HFF-Myc (cell line): Measurements from ENCODE around the gene CATSPER1.
A peak's percentile ranks its signal among the peaks of the same experiment; 100 is the strongest.
"Not testable (repeated sequence)": the region's sequence is repeated elsewhere in the genome, so short reads cannot be mapped to it uniquely, and the experiment has no call there.

ENCODE experiments used
- DNase-seq: peaks from one replicate; pipeline ENCODE4 v3.0.0-alpha.2; 2011; ENCODE audit warnings: low read depth; ENCODE audit errors: extremely low read depth
- H3K4me3 ChIP-seq: replicated peaks from 2 replicates; pipeline ENCODE4 v1.5.1; 2011; ENCODE audit warnings: low read depth, mild to moderate bottlenecking, control low read depth, low read length
- CTCF ChIP-seq: IDR thresholded peaks from 2 replicates; pipeline ENCODE4 v1.5.1; 2012; ENCODE audit warnings: mild to moderate bottlenecking, low read depth, low read length, control low read depth; ENCODE audit errors: missing control alignments

Gene CATSPER1

GRCh38 chr11:66037327-66037726 is 11.0 kb upstream of the CATSPER1 start:
- TF ChIP-seq CTCF = no peak
- no peak for DNase-seq
- H3K4me3 ChIP-seq = no peak overlapping the region

GRCh38 chr11:66036334-66036710 is 10.0 kb upstream of the CATSPER1 start:
- DNase-seq = no peak
- no peak for TF ChIP-seq CTCF
- no peak overlapping the region for H3K4me3 ChIP-seq

GRCh38 chr11:66035653-66036333 is 9.5 kb upstream of the CATSPER1 start:
- DNase-seq = no peak
- TF ChIP-seq CTCF = no peak
- H3K4me3 ChIP-seq = no peak overlapping the region

- H3K4me3 ChIP-seq = no peak overlapping the region
- TF ChIP-seq CTCF = no peak
- no peak for DNase-seq
Observed at GRCh38 chr11:66032957-66033735, 6.9 kb upstream of the CATSPER1 start.

- H3K4me3 ChIP-seq, DNase-seq: not testable (repeated sequence)
Observed at GRCh38 chr11:66023186-66023440, 3.2 kb downstream of the CATSPER1 start.

- peak; percentile 85 for TF ChIP-seq CTCF
- no peak for DNase-seq
Observed at GRCh38 chr11:66022401-66023185, 3.7 kb downstream of the CATSPER1 start.

More at GRCh38 chr11:66022401-66023185, 3.7 kb downstream of the CATSPER1 start:
- H3K4me3 ChIP-seq = no peak overlapping the region
